Measurements from ENCODE around the gene MYCN. TPM values are rescaled to one million over a fixed set of nuclear protein-coding genes. Genes with fewer than 3 reads are reported as not detected.
"Not testable (repeated sequence)": the region's sequence is repeated elsewhere in the genome, so short reads cannot be mapped to it uniquely, and the experiment has no call there.

The MYCN gene
- total RNA-seq, 6 donors from 2014 or later: 0.20 to 0.67 (median 0.52) TPM; not detected in 3

- Histone ChIP-seq H3K4me3 (no peak overlapping the region), H3K27me3 (no peaks in the 10 kb centered on the region), H3K36me3 (no peaks in the 10 kb centered on the region), H3K4me1 (no peaks in the 10 kb centered on the region), H3K27ac (no peak overlapping the region), H3K9me3 (no peaks in the 10 kb centered on the region)
- ATAC-seq (ENCODE audit: low FRiP score in 2 of 2) (no peak), DNase-seq (no peak)
- WGBS, 2 donors: 81 to 89% methylated on average over 4 of the region's 4 CpGs
- TF ChIP-seq EP300 (IDR thresholded peaks at IDR 0.05): no peak
- TF ChIP-seq CTCF (IDR thresholded peaks at IDR 0.05): no peak
- TF ChIP-seq POLR2AphosphoS5 (IDR thresholded peaks at IDR 0.05): no peak
- no peak for TF ChIP-seq POLR2A (IDR thresholded peaks at IDR 0.05)
Measured at GRCh38 chr2:15959331-15960153, 19.2 kb downstream of the MYCN start.

- not testable (repeated sequence) for H3K27me3 ChIP-seq; H3K4me1 ChIP-seq; H3K9me3 ChIP-seq; DNase-seq; H3K4me3 ChIP-seq; H3K27ac ChIP-seq; ATAC-seq (ENCODE audit: low FRiP score in 2 of 2); H3K36me3 ChIP-seq
- 78 to 92% methylated on average over 2 of the region's 2 CpGs for WGBS, 2 donors
Measured at GRCh38 chr2:15960154-15960520, 19.8 kb downstream of the MYCN start.

GRCh38 chr2:15963109-15963976 lies 23.0 kb downstream of the MYCN start:
- not testable (repeated sequence) for H3K9me3 ChIP-seq; H3K4me3 ChIP-seq; ATAC-seq (ENCODE audit: low FRiP score in 2 of 2); H3K27ac ChIP-seq; H3K36me3 ChIP-seq; H3K27me3 ChIP-seq; DNase-seq
- WGBS, 2 donors: 95 to 96% methylated on average over 5 of the region's 5 CpGs
- peaks cover 0 to 13% (median 8%) of the 10 kb centered on the region in 4 donors for H3K4me1 ChIP-seq

GRCh38 chr2:15963977-15964670 lies 23.8 kb downstream of the MYCN start:
- Histone ChIP-seq H3K4me3 (no peak overlapping the region), H3K4me1 (peaks cover 0 to 13% (median 8%) of the 10 kb centered on the region in 4 donors), H3K36me3 (no peaks in the 10 kb centered on the region), H3K27ac (no peak overlapping the region), H3K27me3 (no peaks in the 10 kb centered on the region), H3K9me3 (no peaks in the 10 kb centered on the region)
- DNase-seq (no peak), ATAC-seq (ENCODE audit: low FRiP score in 2 of 2) (no peak)
- TF ChIP-seq POLR2A (IDR thresholded peaks at IDR 0.05): no peak
- TF ChIP-seq CTCF (IDR thresholded peaks at IDR 0.05): no peak
- no peak for TF ChIP-seq POLR2AphosphoS5 (IDR thresholded peaks at IDR 0.05)
- no peak for TF ChIP-seq EP300 (IDR thresholded peaks at IDR 0.05)
- 89 to 98% methylated on average over 5 of the region's 5 CpGs for WGBS, 2 donors

GRCh38 chr2:15964936-15965563 lies 24.7 kb downstream of the MYCN start:
- WGBS, 2 donors: 79 to 81% methylated on average over 4 to 7 of the region's 7 CpGs
- H3K36me3 ChIP-seq: no peaks in the 10 kb centered on the region
- no peak for DNase-seq

More at GRCh38 chr2:15964936-15965563, 24.7 kb downstream of the MYCN start:
- no peak overlapping the region for H3K4me3 ChIP-seq
- ATAC-seq (ENCODE audit: low FRiP score in 2 of 2): no peak
- TF ChIP-seq EP300 (IDR thresholded peaks at IDR 0.05) (no peak), CTCF (IDR thresholded peaks at IDR 0.05) (no peak), POLR2AphosphoS5 (IDR thresholded peaks at IDR 0.05) (no peak), POLR2A (IDR thresholded peaks at IDR 0.05) (no peak)
- H3K27me3 ChIP-seq: no peaks in the 10 kb centered on the region
- H3K27ac ChIP-seq: no peak overlapping the region
- H3K9me3 ChIP-seq: no peaks in the 10 kb centered on the region
- H3K4me1 ChIP-seq: peaks cover 0 to 13% (median 8%) of the 10 kb centered on the region in 4 donors
